HAP-1 (cell line): ENCODE data around the gene TCF3.
"Not testable (repeated sequence)": the region's sequence is repeated elsewhere in the genome, so short reads cannot be mapped to it uniquely, and the experiment has no call there.

Source experiments
- DNase-seq, 2 experiments: peaks; one replicate each; pipeline ENCODE4 v3.0.0-alpha.2; 2016 to 2020; ENCODE audit warnings: low spot score in 2 of 2
- H3K27me3 ChIP-seq: fragments of 250-450 bp; sonication (Bioruptor Pico); 2 replicates; pipeline ENCODE4 v1.5.1; 2020; ENCODE audit warnings: low read depth, mild to moderate bottlenecking, moderate library complexity
- H3K36me3 ChIP-seq: fragments of 250-450 bp; sonication (Bioruptor Pico); replicated peaks from 2 replicates; pipeline ENCODE4 v1.5.1; 2020; ENCODE audit warnings: mild to moderate bottlenecking
- H3K4me1 ChIP-seq: fragments of 250-450 bp; sonication (Bioruptor Pico); 2 replicates; pipeline ENCODE4 v1.5.1; 2020; ENCODE audit warnings: mild to moderate bottlenecking
- H3K4me3 ChIP-seq: fragments of 250-450 bp; sonication (Bioruptor Pico); 2 replicates; pipeline ENCODE4 v1.5.1; 2020; ENCODE audit warnings: mild to moderate bottlenecking, moderate library complexity
- H3K9me3 ChIP-seq: fragments of 250-450 bp; sonication (Bioruptor Pico); 2 replicates; pipeline ENCODE4 v1.5.1; 2020; ENCODE audit warnings: mild to moderate bottlenecking, moderate library complexity
- in situ Hi-C: fragments of 300-500 bp; cut with MboI; formaldehyde crosslinking; loops from 3 replicates; pipeline ENCODE4 v1.14.3; 2020; ENCODE audit warnings: low sequenced_read_pairs, inconsistent platforms, mixed read lengths

The TCF3 gene

GRCh38 chr19:1651568-1652291 is 685 bp downstream of the TCF3 start:
- in situ Hi-C loops, result no loop called here
- peak overlapping the region; percentile 63 for H3K4me3 ChIP-seq
- DNase-seq, result peak in 1 of 2 experiments; percentile 46
- peaks cover 33% of the 10 kb centered on the region for H3K36me3 ChIP-seq
- H3K27me3 ChIP-seq, result no peaks in the 10 kb centered on the region
- no peaks in the 10 kb centered on the region for H3K4me1 ChIP-seq
- H3K9me3 ChIP-seq, result no peaks in the 10 kb centered on the region

DNA sequence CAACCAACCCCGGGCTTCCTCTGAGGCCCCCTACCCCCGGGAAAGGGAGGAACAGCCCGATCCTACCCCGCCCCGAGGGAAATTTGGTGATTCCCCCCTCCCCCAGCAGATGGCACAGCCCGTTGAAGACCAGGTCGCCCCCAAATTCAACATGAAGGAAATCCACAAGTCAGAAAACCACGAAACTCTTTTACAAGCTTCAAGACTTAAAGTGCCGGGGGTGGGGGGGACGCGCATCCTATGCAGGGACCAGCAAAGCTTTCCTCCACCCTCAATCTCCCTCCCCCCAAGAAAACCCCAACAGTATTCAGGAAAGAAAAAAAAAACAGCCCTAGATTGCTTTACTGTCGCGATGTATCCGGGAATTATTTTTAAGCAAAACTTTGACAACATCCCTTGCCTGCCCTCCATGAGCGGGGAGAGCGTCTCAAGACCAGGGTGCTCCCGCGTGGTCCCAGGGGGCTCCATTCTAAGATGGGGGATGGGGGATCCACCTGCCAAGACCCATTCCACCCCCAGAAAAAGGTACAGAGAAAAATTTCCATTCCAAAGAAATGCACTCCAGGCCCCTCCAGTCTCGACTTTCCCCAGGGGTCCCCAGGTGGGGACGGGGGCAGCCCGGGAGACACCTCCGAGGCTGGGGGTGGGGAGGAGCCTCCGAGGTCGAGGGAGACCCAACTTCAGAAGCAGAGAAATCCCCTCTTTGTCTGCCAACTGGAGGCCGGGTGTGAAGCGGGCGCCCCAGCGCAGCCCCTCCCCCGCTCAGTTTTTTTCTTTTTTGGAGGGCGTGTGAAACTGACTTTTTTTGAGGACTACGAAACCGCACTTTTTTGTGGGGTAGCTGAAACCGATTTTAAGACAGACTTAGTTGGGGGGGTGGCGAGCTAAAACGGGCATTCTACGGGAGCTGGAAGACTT is 1.5 kb downstream of the TCF3 start:
- DNase-seq, result peak; percentile 32 to 62
- Histone ChIP-seq H3K4me3 (peak overlapping the region; percentile 63), H3K4me1 (no peaks in the 10 kb centered on the region), H3K27me3 (no peaks in the 10 kb centered on the region), H3K36me3 (peaks cover 42% of the 10 kb centered on the region), H3K9me3 (no peaks in the 10 kb centered on the region)
- in situ Hi-C loops, result no loop called here

GRCh38 chr19:1649706-1650649 is 2.4 kb downstream of the TCF3 start:
- no peaks in the 10 kb centered on the region for H3K4me1 ChIP-seq
- H3K27me3 ChIP-seq, result no peaks in the 10 kb centered on the region
- in situ Hi-C loops, result no loop called here
- peaks cover 50% of the 10 kb centered on the region for H3K36me3 ChIP-seq
- H3K4me3 ChIP-seq, result peak overlapping the region; percentile 63
- no peaks in the 10 kb centered on the region for H3K9me3 ChIP-seq
- peak in 1 of 2 experiments; percentile 42 for DNase-seq

GRCh38 chr19:1648920-1649541 is 3.4 kb downstream of the TCF3 start:
- no peak overlapping the region for H3K4me3 ChIP-seq
- H3K4me1 ChIP-seq, result no peaks in the 10 kb centered on the region
- DNase-seq, result no peak
- no peaks in the 10 kb centered on the region for H3K9me3 ChIP-seq
- H3K36me3 ChIP-seq, result peaks cover 57% of the 10 kb centered on the region
- in situ Hi-C loops, result no loop called here
- H3K27me3 ChIP-seq, result no peaks in the 10 kb centered on the region

DNA sequence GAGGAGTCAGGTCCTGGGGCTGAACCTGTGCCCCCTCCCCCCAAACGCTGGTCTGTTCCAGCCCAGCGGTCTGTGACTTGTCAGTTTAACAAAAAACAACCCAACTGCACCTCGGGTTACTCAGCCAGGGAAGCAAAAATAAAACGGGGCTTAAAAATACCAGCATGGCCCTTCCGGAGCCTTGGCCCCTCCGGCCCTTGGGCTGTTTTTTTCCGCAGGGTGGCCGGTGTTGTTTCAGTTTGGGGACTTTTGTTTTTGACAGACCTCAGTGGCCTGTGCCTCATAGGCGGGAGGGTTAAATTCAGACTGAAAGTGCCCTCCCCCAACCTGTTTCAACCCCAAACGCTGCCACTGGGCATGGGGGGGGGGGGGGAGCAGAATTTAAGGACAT is 4.0 kb downstream of the TCF3 start:
- Histone ChIP-seq H3K36me3 (peaks cover 62% of the 10 kb centered on the region), H3K4me1 (no peaks in the 10 kb centered on the region), H3K27me3 (no peaks in the 10 kb centered on the region), H3K9me3 (no peaks in the 10 kb centered on the region), H3K4me3 (no peak overlapping the region)
- no peak for DNase-seq
- in situ Hi-C loops, result no loop called here

DNA sequence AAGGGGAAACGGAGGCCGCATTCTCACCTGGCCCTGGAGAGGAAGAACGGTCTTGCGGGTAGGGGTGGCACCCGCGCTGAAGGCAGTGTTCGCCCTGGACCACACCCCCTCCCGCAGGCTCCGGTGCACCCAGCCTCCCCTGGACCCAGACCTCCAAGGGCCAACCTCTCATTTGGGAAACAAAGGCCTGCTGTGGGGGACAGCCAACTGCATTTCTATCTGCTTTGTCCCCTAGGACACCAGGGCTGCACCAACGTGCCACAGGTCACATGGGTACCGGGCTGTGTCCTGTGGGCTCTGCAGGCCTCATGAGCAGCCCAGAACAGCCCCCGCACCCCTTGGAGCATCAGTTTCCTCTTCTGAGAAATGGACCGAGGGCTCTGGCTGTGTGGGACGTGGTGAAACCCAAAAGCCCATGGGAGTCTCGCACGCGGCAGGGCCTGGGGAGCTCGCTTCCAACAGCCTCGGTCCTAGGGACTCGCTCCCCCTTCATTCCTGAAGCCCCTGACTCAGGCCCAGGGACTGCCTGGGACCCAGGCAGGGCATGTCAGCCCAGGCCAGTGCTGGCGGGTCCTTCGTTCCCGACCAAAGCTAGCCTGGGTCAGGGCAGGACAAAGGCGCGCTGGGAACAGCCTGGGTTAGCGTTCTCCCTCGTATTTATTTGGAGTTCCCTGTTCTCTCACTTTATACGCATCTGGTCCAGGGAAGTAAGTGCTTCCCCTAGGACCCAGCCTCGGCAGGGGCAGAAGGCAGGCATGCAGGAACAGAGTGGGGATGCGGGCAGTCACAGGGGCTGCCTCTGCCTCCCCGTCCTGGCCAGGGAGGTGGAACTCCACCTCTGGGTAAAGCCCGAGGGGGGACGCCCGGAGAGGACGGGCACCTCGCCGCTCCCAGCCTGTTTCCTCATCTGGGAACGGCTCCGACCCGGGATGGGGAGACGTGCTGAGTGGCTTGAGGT is 4.6 kb downstream of the TCF3 start:
- H3K4me1 ChIP-seq, result no peaks in the 10 kb centered on the region
- DNase-seq, result no peak
- peaks cover 69% of the 10 kb centered on the region for H3K36me3 ChIP-seq
- H3K4me3 ChIP-seq, result no peak overlapping the region
- H3K9me3 ChIP-seq, result no peaks in the 10 kb centered on the region
- in situ Hi-C loops, result no loop called here
- H3K27me3 ChIP-seq, result no peaks in the 10 kb centered on the region

GRCh38 chr19:1646659-1647453 is 5.6 kb downstream of the TCF3 start:
- no peaks in the 10 kb centered on the region for H3K4me1 ChIP-seq
- H3K36me3 ChIP-seq, result peaks cover 76% of the 10 kb centered on the region
- no peak overlapping the region for H3K4me3 ChIP-seq

GRCh38 chr19:1646149-1646548 is 6.3 kb downstream of the TCF3 start:
- H3K27me3 ChIP-seq, result no peaks in the 10 kb centered on the region
- no peak overlapping the region for H3K4me3 ChIP-seq
- no peaks in the 10 kb centered on the region for H3K4me1 ChIP-seq
- in situ Hi-C loops, result no loop called here
- peaks cover 82% of the 10 kb centered on the region for H3K36me3 ChIP-seq
- no peaks in the 10 kb centered on the region for H3K9me3 ChIP-seq
- no peak for DNase-seq

More at GRCh38 chr19:1646659-1647453, 5.6 kb downstream of the TCF3 start:
- no peaks in the 10 kb centered on the region for H3K27me3 ChIP-seq
- in situ Hi-C loops, result no loop called here
- no peaks in the 10 kb centered on the region for H3K9me3 ChIP-seq
- DNase-seq, result no peak

GRCh38 chr19:1645299-1645698 is 7.1 kb downstream of the TCF3 start:
- in situ Hi-C loops, result no loop called here
- DNase-seq, result no peak
- Histone ChIP-seq H3K9me3 (no peaks in the 10 kb centered on the region), H3K4me1 (no peaks in the 10 kb centered on the region), H3K27me3 (no peaks in the 10 kb centered on the region), H3K36me3 (peaks cover 82% of the 10 kb centered on the region), H3K4me3 (no peak overlapping the region)

DNA sequence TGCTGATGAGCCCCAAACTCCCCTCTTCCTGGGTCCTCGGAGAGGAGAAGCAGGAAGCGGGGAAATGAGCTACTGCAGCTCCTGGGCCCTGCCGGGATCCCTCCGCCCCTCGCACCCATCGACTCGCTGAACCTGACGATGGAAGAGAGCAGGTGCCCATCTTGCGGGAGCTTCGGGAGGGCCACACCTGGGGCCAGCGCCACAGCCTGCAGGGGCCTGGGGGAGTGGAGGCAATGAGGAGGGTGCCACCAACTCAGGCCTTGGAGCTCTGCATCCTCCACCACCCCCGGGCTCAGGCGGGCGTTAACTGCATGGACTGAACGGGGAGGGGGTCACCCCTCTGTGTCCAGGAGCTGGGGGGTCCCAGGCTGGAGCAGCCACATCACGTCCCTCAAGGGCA is 8.3 kb downstream of the TCF3 start:
- no peak overlapping the region for H3K4me3 ChIP-seq
- H3K4me1 ChIP-seq, result no peaks in the 10 kb centered on the region
- DNase-seq, result no peak
- peaks cover 77% of the 10 kb centered on the region for H3K36me3 ChIP-seq
- in situ Hi-C loops, result no loop called here
- no peaks in the 10 kb centered on the region for H3K9me3 ChIP-seq
- H3K27me3 ChIP-seq, result no peaks in the 10 kb centered on the region

GRCh38 chr19:1640893-1641448 is 11.4 kb downstream of the TCF3 start:
- peaks cover 67% of the 10 kb centered on the region for H3K36me3 ChIP-seq

More at GRCh38 chr19:1640893-1641448, 11.4 kb downstream of the TCF3 start:
- DNase-seq, H3K27me3 ChIP-seq, H3K4me1 ChIP-seq, in situ Hi-C loops, H3K4me3 ChIP-seq, H3K9me3 ChIP-seq: not testable (repeated sequence)
